ENCODE measurements around the gene ALDOB.

Gene ALDOB

DNA sequence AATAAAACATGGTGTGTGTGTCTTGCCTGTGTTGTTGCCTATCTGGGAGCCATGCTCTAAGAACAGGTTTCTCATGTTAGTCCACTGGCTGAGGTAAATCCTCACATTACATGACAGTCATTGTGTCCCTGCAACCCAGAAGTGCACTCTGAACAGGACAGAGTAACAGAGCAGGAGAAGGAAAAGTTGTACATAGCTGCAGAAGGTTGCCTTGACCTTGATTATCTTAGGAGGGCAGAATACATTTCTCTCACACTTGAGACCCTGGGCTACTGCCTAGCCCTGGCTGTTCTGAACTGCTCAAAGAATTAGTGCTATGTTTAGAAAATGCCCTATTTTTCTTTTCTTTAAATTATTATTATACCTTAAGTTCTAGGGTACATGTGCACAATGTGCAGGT is 20.0 kb downstream of the ALDOB start:
- Histone ChIP-seq H3K9me3 (ENCODE audit: control insufficient read depth in 2 of 2, low read length in 2 of 2) (peaks cover 5 to 8% of the 10 kb centered on the region in 2 donors), H3K36me3 (ENCODE audit: control insufficient read depth in 2 of 2, insufficient read depth in 2 of 2, low read length in 2 of 2) (no peaks in the 10 kb centered on the region), H3K27me3 (ENCODE audit: control insufficient read depth in 2 of 2, insufficient read depth in 2 of 2, low read length in 2 of 2) (no peaks in the 10 kb centered on the region), H3K4me1 (ENCODE audit: control insufficient read depth in 2 of 2, insufficient read depth in 2 of 2, low read length in 2 of 2) (no peaks in the 10 kb centered on the region), H3K27ac (ENCODE audit: low read depth in 2 of 2, low read length in 2 of 2) (no peak overlapping the region), H3K9ac (ENCODE audit: low read depth in 1 of 2, low read length in 2 of 2) (no peak overlapping the region), H3K4me3 (ENCODE audit: low read length in 2 of 2) (no peak overlapping the region)

DNA sequence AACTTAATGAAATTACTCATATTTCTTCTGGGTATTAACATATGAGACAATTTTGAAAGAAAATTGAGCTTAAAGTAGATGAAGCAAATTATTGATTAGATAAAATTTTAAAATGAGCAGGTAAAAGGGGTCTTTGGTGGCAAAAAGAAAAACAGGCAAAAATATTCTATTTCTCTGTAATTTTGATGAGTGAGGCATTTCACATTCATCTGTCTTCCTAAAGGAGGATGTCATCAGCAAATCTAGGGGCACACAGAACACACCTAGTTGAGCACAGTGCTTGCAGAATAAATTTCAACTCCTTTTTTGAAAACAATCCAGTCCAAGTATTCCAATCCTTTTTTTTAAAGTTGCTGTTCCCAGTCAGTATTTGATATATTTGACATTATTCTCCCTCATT is 20.7 kb downstream of the ALDOB start:
- Histone ChIP-seq H3K9me3 (ENCODE audit: control insufficient read depth in 2 of 2, low read length in 2 of 2) (peaks cover 8 to 10% of the 10 kb centered on the region in 2 donors), H3K36me3 (ENCODE audit: control insufficient read depth in 2 of 2, insufficient read depth in 2 of 2, low read length in 2 of 2) (no peaks in the 10 kb centered on the region), H3K4me3 (ENCODE audit: low read length in 2 of 2) (no peak overlapping the region)

DNA sequence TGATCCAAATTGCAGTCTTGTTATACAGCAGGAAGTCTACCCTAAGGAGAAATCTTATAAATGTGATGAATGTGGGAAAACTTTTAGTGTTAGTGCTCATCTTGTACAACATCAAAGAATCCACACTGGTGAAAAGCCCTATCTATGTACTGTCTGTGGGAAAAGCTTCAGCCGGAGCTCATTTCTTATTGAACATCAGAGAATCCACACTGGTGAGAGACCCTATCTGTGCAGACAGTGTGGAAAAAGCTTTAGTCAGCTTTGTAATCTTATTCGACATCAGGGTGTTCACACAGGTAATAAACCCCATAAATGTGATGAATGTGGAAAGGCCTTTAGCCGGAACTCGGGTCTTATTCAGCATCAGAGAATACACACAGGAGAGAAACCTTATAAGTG is 26.5 kb downstream of the ALDOB start:
- H3K27ac ChIP-seq (ENCODE audit: low read depth in 2 of 2, low read length in 2 of 2): no peak overlapping the region
- peaks cover 49 to 52% of the 10 kb centered on the region in 2 donors for H3K9me3 ChIP-seq (ENCODE audit: control insufficient read depth in 2 of 2, low read length in 2 of 2)
- H3K4me3 ChIP-seq (ENCODE audit: low read length in 2 of 2): no peak overlapping the region
- peaks cover 41 to 49% of the 10 kb centered on the region in 2 donors for H3K36me3 ChIP-seq (ENCODE audit: control insufficient read depth in 2 of 2, insufficient read depth in 2 of 2, low read length in 2 of 2)
- H3K4me1 ChIP-seq (ENCODE audit: control insufficient read depth in 2 of 2, insufficient read depth in 2 of 2, low read length in 2 of 2): no peaks in the 10 kb centered on the region
- H3K9ac ChIP-seq (ENCODE audit: low read depth in 1 of 2, low read length in 2 of 2): no peak overlapping the region
- no peaks in the 10 kb centered on the region for H3K27me3 ChIP-seq (ENCODE audit: control insufficient read depth in 2 of 2, insufficient read depth in 2 of 2, low read length in 2 of 2)

More for the DNA sequence above, 20.7 kb downstream of the ALDOB start:
- H3K27me3 ChIP-seq (ENCODE audit: control insufficient read depth in 2 of 2, insufficient read depth in 2 of 2, low read length in 2 of 2): no peaks in the 10 kb centered on the region
- no peak overlapping the region for H3K9ac ChIP-seq (ENCODE audit: low read depth in 1 of 2, low read length in 2 of 2)
- no peak overlapping the region for H3K27ac ChIP-seq (ENCODE audit: low read depth in 2 of 2, low read length in 2 of 2)
- H3K4me1 ChIP-seq (ENCODE audit: control insufficient read depth in 2 of 2, insufficient read depth in 2 of 2, low read length in 2 of 2): no peaks in the 10 kb centered on the region

DNA sequence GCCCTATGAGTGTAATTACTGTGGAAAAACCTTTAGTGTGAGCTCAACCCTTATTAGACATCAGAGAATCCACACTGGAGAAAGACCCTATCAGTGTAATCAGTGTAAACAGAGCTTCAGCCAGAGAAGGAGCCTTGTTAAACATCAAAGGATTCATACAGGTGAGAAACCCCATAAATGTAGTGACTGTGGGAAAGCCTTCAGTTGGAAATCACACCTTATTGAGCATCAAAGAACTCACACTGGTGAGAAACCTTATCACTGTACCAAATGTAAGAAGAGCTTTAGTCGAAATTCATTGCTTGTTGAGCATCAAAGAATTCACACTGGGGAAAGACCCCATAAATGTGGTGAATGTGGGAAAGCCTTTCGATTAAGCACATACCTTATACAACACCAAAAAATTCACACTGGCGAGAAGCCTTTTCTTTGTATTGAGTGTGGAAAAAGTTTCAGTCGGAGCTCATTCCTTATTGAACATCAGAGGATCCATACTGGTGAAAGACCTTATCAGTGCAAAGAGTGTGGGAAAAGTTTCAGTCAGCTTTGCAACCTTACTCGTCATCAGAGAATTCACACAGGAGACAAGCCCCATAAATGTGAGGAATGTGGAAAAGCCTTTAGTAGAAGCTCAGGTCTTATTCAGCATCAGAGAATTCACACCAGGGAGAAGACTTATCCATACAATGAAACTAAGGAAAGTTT is 27.0 kb downstream of the ALDOB start:
- no peak overlapping the region for H3K9ac ChIP-seq (ENCODE audit: low read depth in 1 of 2, low read length in 2 of 2)

DNA sequence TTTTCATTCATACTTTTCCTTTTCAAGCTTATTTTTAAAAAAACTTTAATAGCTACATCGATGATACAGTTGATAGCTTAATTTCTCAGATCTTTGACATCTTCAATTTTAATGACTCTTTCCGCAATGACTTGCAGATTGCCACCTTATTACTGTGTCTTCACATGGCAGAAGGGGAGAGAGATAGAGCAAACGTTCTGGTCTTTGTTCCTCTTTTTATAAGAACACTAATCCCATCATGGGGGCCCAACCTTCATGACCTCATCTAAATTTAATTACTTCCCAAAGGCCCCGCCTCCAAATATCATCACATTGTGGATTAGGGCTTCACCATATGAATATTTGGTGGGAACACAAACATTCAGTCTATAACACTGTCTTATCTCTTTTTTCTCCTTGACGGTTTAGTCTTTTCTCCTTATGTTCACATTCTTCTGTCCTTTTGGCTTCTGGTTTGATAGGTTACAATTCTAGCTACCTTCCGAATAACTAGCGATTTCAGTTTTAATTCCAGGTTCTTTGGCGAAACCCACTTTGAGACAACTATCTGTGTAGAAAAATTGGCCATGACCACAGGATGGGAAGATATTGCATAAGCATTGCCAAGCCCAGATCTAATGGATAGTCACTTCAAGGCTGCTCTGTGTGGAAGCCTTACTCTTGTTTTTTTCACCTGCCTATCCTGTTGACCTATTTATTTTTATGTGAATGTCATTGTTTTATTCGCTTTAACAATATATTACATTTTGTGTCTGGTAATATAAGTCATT is 31.9 kb downstream of the ALDOB start:
- H3K36me3 ChIP-seq (ENCODE audit: control insufficient read depth in 2 of 2, insufficient read depth in 2 of 2, low read length in 2 of 2): peaks cover 73 to 77% of the 10 kb centered on the region in 2 donors
- no peak overlapping the region for H3K27ac ChIP-seq (ENCODE audit: low read depth in 2 of 2, low read length in 2 of 2)
- H3K9me3 ChIP-seq (ENCODE audit: control insufficient read depth in 2 of 2, low read length in 2 of 2): peaks cover 27 to 44% of the 10 kb centered on the region in 2 donors
- H3K4me1 ChIP-seq (ENCODE audit: control insufficient read depth in 2 of 2, insufficient read depth in 2 of 2, low read length in 2 of 2): peaks cover 8 to 9% of the 10 kb centered on the region in 2 donors
- H3K4me3 ChIP-seq (ENCODE audit: low read length in 2 of 2): no peak overlapping the region
- H3K27me3 ChIP-seq (ENCODE audit: control insufficient read depth in 2 of 2, insufficient read depth in 2 of 2, low read length in 2 of 2): no peaks in the 10 kb centered on the region
- H3K9ac ChIP-seq (ENCODE audit: low read depth in 1 of 2, low read length in 2 of 2): no peak overlapping the region

More for the DNA sequence above, 27.0 kb downstream of the ALDOB start:
- Histone ChIP-seq H3K36me3 (ENCODE audit: control insufficient read depth in 2 of 2, insufficient read depth in 2 of 2, low read length in 2 of 2) (peaks cover 47 to 55% of the 10 kb centered on the region in 2 donors), H3K27me3 (ENCODE audit: control insufficient read depth in 2 of 2, insufficient read depth in 2 of 2, low read length in 2 of 2) (no peaks in the 10 kb centered on the region), H3K4me3 (ENCODE audit: low read length in 2 of 2) (peak overlapping the region in 1 of 2 donors; percentile 38), H3K9me3 (ENCODE audit: control insufficient read depth in 2 of 2, low read length in 2 of 2) (peaks cover 45 to 55% of the 10 kb centered on the region in 2 donors), H3K27ac (ENCODE audit: low read depth in 2 of 2, low read length in 2 of 2) (no peak overlapping the region), H3K4me1 (ENCODE audit: control insufficient read depth in 2 of 2, insufficient read depth in 2 of 2, low read length in 2 of 2) (no peaks in the 10 kb centered on the region)

DNA sequence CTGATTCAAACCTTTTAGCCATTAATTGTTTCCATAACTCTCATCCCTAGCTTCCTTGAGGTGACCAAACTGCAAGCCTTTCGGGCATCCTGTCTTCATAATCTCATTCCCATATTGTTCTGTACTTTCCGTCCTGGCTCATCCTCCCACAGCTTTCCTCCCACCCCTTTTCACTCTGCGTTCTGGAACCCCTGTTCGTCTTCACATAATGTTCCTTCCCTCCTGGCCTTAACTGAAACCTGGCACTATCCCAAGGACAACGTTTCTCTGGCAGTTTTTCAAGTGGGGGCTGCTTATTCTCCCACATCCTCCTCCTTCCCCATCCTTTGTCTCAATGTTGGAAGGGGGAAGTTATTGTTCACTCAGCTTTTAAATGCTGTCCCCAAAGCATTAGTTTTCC is 35.5 kb downstream of the ALDOB start:
- Histone ChIP-seq H3K36me3 (ENCODE audit: control insufficient read depth in 2 of 2, insufficient read depth in 2 of 2, low read length in 2 of 2) (peaks cover 43 to 46% of the 10 kb centered on the region in 2 donors), H3K4me1 (ENCODE audit: control insufficient read depth in 2 of 2, insufficient read depth in 2 of 2, low read length in 2 of 2) (peaks cover 9 to 14% of the 10 kb centered on the region in 2 donors), H3K4me3 (ENCODE audit: low read length in 2 of 2) (peak overlapping the region; percentile 79 to 83), H3K27me3 (ENCODE audit: control insufficient read depth in 2 of 2, insufficient read depth in 2 of 2, low read length in 2 of 2) (no peaks in the 10 kb centered on the region), H3K9me3 (ENCODE audit: control insufficient read depth in 2 of 2, low read length in 2 of 2) (peaks cover 4 to 16% of the 10 kb centered on the region in 2 donors), H3K9ac (ENCODE audit: low read depth in 1 of 2, low read length in 2 of 2) (no peak overlapping the region), H3K27ac (ENCODE audit: low read depth in 2 of 2, low read length in 2 of 2) (no peak overlapping the region)

DNA sequence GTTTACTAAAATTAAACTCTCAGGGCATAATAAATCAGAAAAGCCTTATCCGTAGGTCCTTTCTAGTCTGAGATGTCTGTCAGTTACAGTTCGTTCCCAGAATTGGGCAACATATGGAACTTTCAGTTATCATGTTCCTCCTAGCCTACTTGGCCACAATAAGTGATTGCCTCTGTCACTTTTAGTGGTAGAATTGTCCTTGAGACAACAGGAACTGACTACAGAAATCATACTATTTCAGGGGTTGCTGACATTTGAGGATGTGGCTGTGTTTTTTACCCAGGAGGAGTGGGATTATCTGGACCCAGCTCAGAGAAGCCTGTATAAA is 36.0 kb downstream of the ALDOB start:
- Histone ChIP-seq H3K4me3 (ENCODE audit: low read length in 2 of 2) (peak overlapping the region; percentile 79 to 83), H3K4me1 (ENCODE audit: control insufficient read depth in 2 of 2, insufficient read depth in 2 of 2, low read length in 2 of 2) (peaks cover 9 to 14% of the 10 kb centered on the region in 2 donors), H3K9ac (ENCODE audit: low read depth in 1 of 2, low read length in 2 of 2) (peak overlapping the region; percentile 77 to 88), H3K36me3 (ENCODE audit: control insufficient read depth in 2 of 2, insufficient read depth in 2 of 2, low read length in 2 of 2) (peaks cover 38 to 41% of the 10 kb centered on the region in 2 donors), H3K27me3 (ENCODE audit: control insufficient read depth in 2 of 2, insufficient read depth in 2 of 2, low read length in 2 of 2) (no peaks in the 10 kb centered on the region), H3K27ac (ENCODE audit: low read depth in 2 of 2, low read length in 2 of 2) (peak overlapping the region in 1 of 2 donors; percentile 77), H3K9me3 (ENCODE audit: control insufficient read depth in 2 of 2, low read length in 2 of 2) (peaks cover 0 to 11% of the 10 kb centered on the region in 2 donors)

DNA sequence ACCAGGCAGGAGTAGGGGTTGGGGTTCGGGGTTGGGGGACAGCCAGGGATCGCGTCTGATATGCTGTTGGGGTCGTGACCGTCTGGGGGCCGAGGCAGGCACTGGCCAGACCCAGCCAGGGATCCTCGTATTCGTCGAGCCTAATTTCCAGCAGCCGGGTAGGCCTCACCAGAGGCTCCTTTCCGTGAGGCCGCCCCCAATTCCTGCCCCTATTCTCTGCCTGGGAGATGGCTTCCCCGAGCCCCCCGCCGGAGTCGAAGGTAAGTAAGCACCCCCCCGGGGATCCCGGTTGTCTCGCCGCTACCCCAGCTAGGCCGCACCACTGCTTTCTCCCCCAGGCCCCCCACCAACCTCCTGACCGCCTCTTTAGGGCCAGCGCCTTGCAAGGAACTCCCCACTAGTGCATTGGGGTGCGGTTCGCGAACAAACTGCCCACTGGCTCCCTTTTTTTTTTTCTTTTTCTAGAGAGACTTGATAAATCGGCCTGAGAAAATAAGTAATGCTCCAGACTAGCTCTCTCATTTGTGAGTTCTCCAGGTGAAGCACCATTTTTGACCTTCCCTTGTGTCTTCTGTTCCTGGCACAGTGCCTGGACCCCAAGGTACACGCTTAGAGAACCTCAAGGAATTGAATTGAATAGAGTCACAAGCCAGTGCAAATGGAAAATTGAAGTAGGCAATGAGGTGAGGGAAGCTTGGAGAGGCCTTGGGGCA is 36.5 kb downstream of the ALDOB start:
- H3K27ac ChIP-seq (ENCODE audit: low read depth in 2 of 2, low read length in 2 of 2): peak overlapping the region; percentile 69 to 77
- peaks cover 9 to 14% of the 10 kb centered on the region in 2 donors for H3K4me1 ChIP-seq (ENCODE audit: control insufficient read depth in 2 of 2, insufficient read depth in 2 of 2, low read length in 2 of 2)
- no peaks in the 10 kb centered on the region for H3K27me3 ChIP-seq (ENCODE audit: control insufficient read depth in 2 of 2, insufficient read depth in 2 of 2, low read length in 2 of 2)
- peaks cover 35 to 37% of the 10 kb centered on the region in 2 donors for H3K36me3 ChIP-seq (ENCODE audit: control insufficient read depth in 2 of 2, insufficient read depth in 2 of 2, low read length in 2 of 2)
- peak overlapping the region; percentile 79 to 83 for H3K4me3 ChIP-seq (ENCODE audit: low read length in 2 of 2)
- peaks cover 0 to 7% of the 10 kb centered on the region in 2 donors for H3K9me3 ChIP-seq (ENCODE audit: control insufficient read depth in 2 of 2, low read length in 2 of 2)
- peak overlapping the region; percentile 77 to 88 for H3K9ac ChIP-seq (ENCODE audit: low read depth in 1 of 2, low read length in 2 of 2)

DNA sequence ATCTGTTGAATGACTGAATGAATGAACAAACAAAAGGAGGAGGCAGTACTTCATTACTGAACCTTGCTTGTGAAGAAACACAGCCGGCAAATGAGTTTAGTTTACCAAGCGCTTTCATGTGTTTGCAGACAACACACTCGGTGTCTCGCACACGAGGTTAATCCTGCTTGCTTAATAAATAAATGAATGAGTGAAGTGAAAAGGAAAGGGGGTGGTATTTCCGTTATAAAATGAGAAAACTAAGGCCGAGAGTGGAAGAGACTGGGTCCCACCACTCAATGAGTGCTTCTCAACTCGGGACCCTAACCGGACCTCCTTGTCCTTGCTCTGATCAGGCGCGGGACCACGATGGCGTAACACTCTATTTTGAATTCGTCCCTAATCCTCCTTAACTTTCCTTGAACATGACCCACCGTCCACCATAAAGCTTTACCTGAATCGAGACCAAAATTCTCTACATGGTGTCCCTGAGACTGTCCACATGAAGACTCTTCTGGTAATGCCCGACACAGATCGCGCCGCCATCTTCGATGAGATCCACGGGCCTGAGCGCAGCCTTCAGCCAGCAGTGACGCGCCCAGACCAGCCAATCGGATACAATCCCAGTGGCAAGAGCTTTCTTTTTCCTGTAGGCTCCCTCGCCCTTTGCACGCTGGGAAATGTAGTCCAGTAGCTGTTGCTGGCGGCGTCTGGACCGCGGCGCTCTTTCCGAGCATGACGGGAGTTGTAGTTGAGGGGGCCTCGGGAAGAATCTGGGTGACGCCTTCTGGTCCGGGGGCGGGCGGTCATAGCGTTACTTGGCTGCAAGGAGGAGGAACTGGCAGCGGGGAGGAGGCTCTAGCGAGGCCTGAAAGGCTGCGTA is 37.3 kb downstream of the ALDOB start, which contains the start of the genes MRPL50 and ZNF189:
MRPL50 (minus strand) TSS at position 551 of the 862 bp plus-strand sequence; CDS start at position 525, 26 bp downstream.
ZNF189 (plus strand) TSS at position 784 of the 862 bp plus-strand sequence. CDS start 306 bp downstream, outside the sequence.
- peak within 1 kb of the TSS; percentile 83 to 84 for H3K27ac ChIP-seq (ENCODE audit: low read depth in 2 of 2, low read length in 2 of 2)
- H3K36me3 ChIP-seq (ENCODE audit: control insufficient read depth in 2 of 2, insufficient read depth in 2 of 2, low read length in 2 of 2): peaks cover 27 to 29% of the 10 kb centered on the region in 2 donors
- H3K9me3 ChIP-seq (ENCODE audit: control insufficient read depth in 2 of 2, low read length in 2 of 2): no peaks in the 10 kb centered on the region
- H3K27me3 ChIP-seq (ENCODE audit: control insufficient read depth in 2 of 2, insufficient read depth in 2 of 2, low read length in 2 of 2): no peaks in the 10 kb centered on the region
- H3K9ac ChIP-seq (ENCODE audit: low read depth in 1 of 2, low read length in 2 of 2): peak within 1 kb of the TSS; percentile 92 to 98
- H3K4me3 ChIP-seq (ENCODE audit: low read length in 2 of 2): peak within 1 kb of the TSS; percentile 98 to 100
- H3K4me1 ChIP-seq (ENCODE audit: control insufficient read depth in 2 of 2, insufficient read depth in 2 of 2, low read length in 2 of 2): peaks cover 9 to 14% of the 10 kb centered on the region in 2 donors

Data from mucosa of rectum (tissue), 2 donors.